Neural crest cell (in vitro differentiated cells): ENCODE measurements around the gene ZSWIM1. TPM values are rescaled to one million over a fixed set of nuclear protein-coding genes. Genes with fewer than 3 reads are reported as not detected.

Experiments
- DNase-seq: peaks from one replicate; pipeline ENCODE4 v3.0.0; 2021; ENCODE audit warnings: low read depth, mixed read lengths, low spot score
- H3K27ac Mint-ChIP-seq: one replicate; pipeline ENCODE4 v1.8.0; 2021; ENCODE audit warnings: mild to moderate bottlenecking, mixed read lengths; ENCODE audit not compliant: unreplicated experiment
- H3K27me3 Mint-ChIP-seq: 2 replicates; pipeline ENCODE4 v1.8.0; 2021; ENCODE audit warnings: low read depth, mild to moderate bottlenecking, mixed read lengths
- H3K36me3 Mint-ChIP-seq: 2 replicates; pipeline ENCODE4 v1.8.0; 2021; ENCODE audit warnings: low read depth, mild to moderate bottlenecking, mixed read lengths
- H3K4me1 Mint-ChIP-seq: 2 replicates; pipeline ENCODE4 v1.8.0; 2021; ENCODE audit warnings: mixed read lengths
- H3K4me3 Mint-ChIP-seq: one replicate; pipeline ENCODE4 v1.8.0; 2021; ENCODE audit warnings: mild to moderate bottlenecking, mixed read lengths
- H3K9me3 Mint-ChIP-seq: 2 replicates; pipeline ENCODE4 v1.8.0; 2021; ENCODE audit warnings: mixed read lengths
- total RNA-seq: library from RNA; stranded (reverse); gene quantifications from 2 replicates; pipeline ENCODE4 v1.2.1, GENCODE V29; 2021
- TF ChIP-seq, protein P1 (sequence below): fragments of 200-600 bp; sonication (generic); conservative IDR thresholded peaks from 2 replicates; pipeline ENCODE4 v1.5.0; 2021; ENCODE audit warnings: antibody characterized with exemption, mild to moderate bottlenecking

Gene ZSWIM1
- total RNA-seq, 1 donor from 2014 or later, result 16.6 TPM

DNA sequence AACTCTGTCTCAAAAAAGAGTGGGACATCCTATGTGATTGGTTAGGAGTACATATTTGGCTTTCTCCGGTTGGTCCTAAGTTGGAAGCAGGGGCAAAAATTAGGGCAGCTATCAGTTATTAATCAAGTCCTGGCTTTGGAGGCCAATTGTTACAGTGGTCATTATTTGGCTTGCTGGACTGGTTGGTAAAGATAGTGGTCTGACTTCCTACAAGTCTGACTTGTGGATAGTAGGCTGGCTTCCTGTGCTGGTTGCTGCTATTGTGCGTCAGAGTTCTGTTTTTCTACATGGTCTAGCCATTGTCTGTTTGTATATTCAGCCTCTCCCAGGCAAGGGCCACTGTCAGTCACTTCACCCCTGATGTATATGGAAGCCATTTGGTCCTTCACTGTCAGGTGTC is 30.8 kb upstream of the ZSWIM1 start:
- H3K4me3 Mint-ChIP-seq, result no peak overlapping the region
- no peak overlapping the region for H3K27ac Mint-ChIP-seq
- no peak for DNase-seq
- no peaks in the 10 kb centered on the region for H3K36me3 Mint-ChIP-seq
- no peaks in the 10 kb centered on the region for H3K27me3 Mint-ChIP-seq
- no peaks in the 10 kb centered on the region for H3K4me1 Mint-ChIP-seq
- no peaks in the 10 kb centered on the region for H3K9me3 Mint-ChIP-seq
- TF ChIP-seq, protein P1, sequence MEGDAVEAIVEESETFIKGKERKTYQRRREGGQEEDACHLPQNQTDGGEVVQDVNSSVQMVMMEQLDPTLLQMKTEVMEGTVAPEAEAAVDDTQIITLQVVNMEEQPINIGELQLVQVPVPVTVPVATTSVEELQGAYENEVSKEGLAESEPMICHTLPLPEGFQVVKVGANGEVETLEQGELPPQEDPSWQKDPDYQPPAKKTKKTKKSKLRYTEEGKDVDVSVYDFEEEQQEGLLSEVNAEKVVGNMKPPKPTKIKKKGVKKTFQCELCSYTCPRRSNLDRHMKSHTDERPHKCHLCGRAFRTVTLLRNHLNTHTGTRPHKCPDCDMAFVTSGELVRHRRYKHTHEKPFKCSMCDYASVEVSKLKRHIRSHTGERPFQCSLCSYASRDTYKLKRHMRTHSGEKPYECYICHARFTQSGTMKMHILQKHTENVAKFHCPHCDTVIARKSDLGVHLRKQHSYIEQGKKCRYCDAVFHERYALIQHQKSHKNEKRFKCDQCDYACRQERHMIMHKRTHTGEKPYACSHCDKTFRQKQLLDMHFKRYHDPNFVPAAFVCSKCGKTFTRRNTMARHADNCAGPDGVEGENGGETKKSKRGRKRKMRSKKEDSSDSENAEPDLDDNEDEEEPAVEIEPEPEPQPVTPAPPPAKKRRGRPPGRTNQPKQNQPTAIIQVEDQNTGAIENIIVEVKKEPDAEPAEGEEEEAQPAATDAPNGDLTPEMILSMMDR, result no peak

DNA sequence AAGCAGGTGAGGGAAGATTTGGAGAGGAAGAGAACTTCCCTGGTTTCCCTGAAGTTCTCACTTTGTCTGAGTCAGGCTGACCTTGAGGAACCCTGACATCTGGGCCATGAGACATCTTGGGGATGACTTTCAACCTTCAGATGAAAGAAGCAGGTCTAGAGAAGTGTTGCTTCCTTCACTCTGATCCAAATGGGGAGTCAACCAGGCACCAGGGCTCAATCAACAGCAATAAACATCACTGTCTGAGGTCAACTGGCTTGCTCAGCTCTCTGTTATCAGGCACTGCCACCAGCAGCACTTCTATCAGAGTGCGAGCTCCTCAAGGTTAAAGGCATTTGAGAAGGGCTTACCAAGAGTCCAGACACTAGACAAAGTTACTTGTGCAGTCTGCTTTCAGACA is 30.1 kb upstream of the ZSWIM1 start:
- no peaks in the 10 kb centered on the region for H3K36me3 Mint-ChIP-seq
- H3K4me3 Mint-ChIP-seq, result no peak overlapping the region
- TF ChIP-seq, protein P1, result no peak
- no peaks in the 10 kb centered on the region for H3K9me3 Mint-ChIP-seq
- no peaks in the 10 kb centered on the region for H3K4me1 Mint-ChIP-seq
- no peaks in the 10 kb centered on the region for H3K27me3 Mint-ChIP-seq
- DNase-seq, result no peak
- no peak overlapping the region for H3K27ac Mint-ChIP-seq

DNA sequence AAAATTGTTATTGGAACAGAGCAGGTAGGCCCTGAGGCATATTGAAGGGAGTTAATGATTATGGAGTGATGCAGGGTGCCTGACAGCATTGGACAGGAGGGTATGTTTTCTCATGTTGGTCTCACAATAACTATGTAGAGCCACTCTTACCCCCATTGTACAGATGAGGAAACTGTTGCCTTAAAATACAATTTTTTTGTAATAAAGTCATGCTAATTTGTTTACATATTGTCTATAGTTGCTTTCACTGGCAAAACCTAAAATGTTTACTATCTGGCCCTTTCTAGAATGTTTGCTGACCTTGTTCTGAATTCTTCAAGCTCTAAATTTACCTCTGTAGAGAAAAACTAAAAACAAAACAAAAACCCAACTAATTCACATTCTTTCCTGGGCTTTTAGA is 29.5 kb upstream of the ZSWIM1 start:
- Mint-ChIP-seq H3K36me3 (no peaks in the 10 kb centered on the region), H3K27ac (no peak overlapping the region), H3K4me1 (peaks cover 2% of the 10 kb centered on the region), H3K9me3 (no peaks in the 10 kb centered on the region), H3K27me3 (no peaks in the 10 kb centered on the region), H3K4me3 (no peak overlapping the region)
- DNase-seq, result no peak
- TF ChIP-seq, protein P1, result no peak

DNA sequence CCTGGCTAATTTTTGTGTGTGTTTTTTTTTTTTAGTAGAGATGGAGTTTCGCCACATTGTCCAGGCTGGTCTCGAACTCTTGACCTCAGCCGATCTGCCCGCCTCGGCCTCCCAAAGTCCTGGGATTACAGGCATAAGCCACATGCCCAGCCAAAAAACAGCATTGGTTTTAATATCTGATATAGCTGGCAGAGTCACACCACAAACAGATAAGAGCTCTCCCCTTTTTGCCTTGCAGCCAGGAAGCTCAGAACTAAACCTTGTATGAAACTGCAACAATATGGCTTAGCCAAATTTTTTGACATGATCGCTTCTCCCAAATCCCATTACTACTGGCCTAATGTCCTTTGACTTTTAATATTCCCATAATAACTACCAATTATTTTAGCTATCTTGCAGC is 28.7 kb upstream of the ZSWIM1 start:
- Mint-ChIP-seq H3K9me3 (no peaks in the 10 kb centered on the region), H3K4me1 (peaks cover 7% of the 10 kb centered on the region), H3K27ac (no peak overlapping the region), H3K36me3 (no peaks in the 10 kb centered on the region), H3K4me3 (no peak overlapping the region), H3K27me3 (no peaks in the 10 kb centered on the region)
- no peak for DNase-seq
- TF ChIP-seq, protein P1, result no peak

DNA sequence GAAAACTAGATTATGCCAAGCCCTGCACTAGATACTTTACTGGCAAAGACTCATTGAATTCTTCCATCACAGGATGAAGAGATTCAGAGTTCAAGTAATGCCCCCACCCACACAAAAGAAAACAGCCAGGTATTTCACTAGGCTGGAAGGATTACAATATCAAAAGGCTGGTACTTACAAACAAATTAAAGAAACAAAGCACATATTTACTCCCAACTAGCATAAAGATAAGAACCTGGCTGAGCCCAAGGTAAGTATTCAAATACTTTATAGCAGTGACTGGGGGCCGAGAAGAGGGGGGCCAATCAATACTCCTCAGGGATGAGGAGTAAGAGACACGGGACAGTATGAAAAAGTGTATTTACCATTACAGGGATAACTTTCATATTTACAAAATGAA is 27.5 kb upstream of the ZSWIM1 start:
- Mint-ChIP-seq H3K27me3 (no peaks in the 10 kb centered on the region), H3K4me1 (peaks cover 18% of the 10 kb centered on the region), H3K27ac (no peak overlapping the region), H3K36me3 (no peaks in the 10 kb centered on the region), H3K4me3 (peak overlapping the region; percentile 47), H3K9me3 (no peaks in the 10 kb centered on the region)
- no peak for DNase-seq
- TF ChIP-seq, protein P1, result no peak
